H1 (cell line): ENCODE results near the gene SMYD3. TPM values are rescaled to one million over a fixed set of nuclear protein-coding genes. Genes with fewer than 3 reads are reported as not detected.
A peak's percentile ranks its signal among the peaks of the same experiment; 100 is the strongest.

ENCODE experiments used
- CTCF ChIA-PET: fragments of 300-600 bp; sonication (Branson Sonifier 250); formaldehyde crosslinking; loops from one replicate; lab custom pipeline; 2021; ENCODE audit not compliant: partially characterized antibody; lab: Charles Lee
- POLR2A ChIA-PET: fragments of 300-600 bp; sonication (Branson Sonifier 250); formaldehyde crosslinking; loops from one replicate; lab custom pipeline; 2021; ENCODE audit warnings: inconsistent platforms; ENCODE audit not compliant: partially characterized antibody; lab: Charles Lee
- DNase-seq, 2 experiments: peaks; one replicate each; pipeline versions ENCODE4 v3.0.0 to v3.0.0-alpha.2; 2010 to 2022; ENCODE audit warnings: low spot score in 2 of 2, low read depth in 1 of 2, mixed read lengths in 1 of 2
- FAIRE-seq: peaks from 2 replicates; lab custom pipeline; 2011; peaks lifted over from hg19 to GRCh38; lab: Jason Lieb, UNC
- H2AFZ ChIP-seq: 2 replicates; pipeline ENCODE4 v1.8.1; 2012; ENCODE audit warnings: low read length, inconsistent platforms
- H2AK5ac ChIP-seq: 2 replicates; pipeline ENCODE4 v1.6.1; 2013; ENCODE audit warnings: low read depth, low read length
- H2BK120ac ChIP-seq: replicated peaks from 2 replicates; pipeline ENCODE3; 2013; ENCODE audit warnings: low read depth, low read length, inconsistent platforms
- H2BK12ac ChIP-seq: 2 replicates; pipeline ENCODE4 v1.6.1; 2013; ENCODE audit warnings: low read depth, low read length
- H2BK15ac ChIP-seq: 2 replicates; pipeline ENCODE4 v1.6.1; 2013; ENCODE audit warnings: low read length
- H2BK20ac ChIP-seq: 2 replicates; pipeline ENCODE4 v1.6.1; 2013; ENCODE audit warnings: low read length
- H2BK5ac ChIP-seq: 2 replicates; pipeline ENCODE4 v1.6.1; 2013; ENCODE audit warnings: low read depth, low read length
- H3K14ac ChIP-seq: 2 replicates; pipeline ENCODE4 v1.6.1; 2013; ENCODE audit warnings: inconsistent platforms; ENCODE audit not compliant: insufficient read length
- H3K18ac ChIP-seq: 2 replicates; pipeline ENCODE4 v1.6.1; 2013; ENCODE audit warnings: low read length; ENCODE audit errors: extremely low read depth
- H3K23ac ChIP-seq: 2 replicates; pipeline ENCODE4 v1.6.1; 2013; ENCODE audit warnings: inconsistent platforms; ENCODE audit not compliant: insufficient read length
- H3K23me2 ChIP-seq: 2 replicates; pipeline ENCODE4 v1.6.1; 2013; ENCODE audit warnings: low read depth, low read length
- H3K27ac ChIP-seq: 2 replicates; pipeline ENCODE4 v1.6.1; 2011; ENCODE audit warnings: low read depth, low read length, inconsistent platforms
- H3K27me3 ChIP-seq, 4 experiments: replicated peaks in 1 of 4; 1 replicate in 1 of 4; 2 replicates in 3 of 4; pipeline versions ENCODE4 v1.6.1 to v1.8.1; 2011 to 2013; ENCODE audit warnings: low read length in 3 of 4, mild to moderate bottlenecking in 3 of 4, inconsistent platforms in 2 of 4, mixed read lengths in 2 of 4, moderate library complexity in 1 of 4; ENCODE audit not compliant: control insufficient read depth in 3 of 4, insufficient read depth in 3 of 4; ENCODE audit errors: extremely low read depth in 1 of 4
- H3K36me3 ChIP-seq, 4 experiments: 2 replicates each; pipeline versions ENCODE4 v1.6.1 to v1.8.1; 2011 to 2013; ENCODE audit warnings: mild to moderate bottlenecking in 4 of 4, low read length in 3 of 4, moderate library complexity in 2 of 4, control low read depth in 1 of 4, inconsistent platforms in 1 of 4; ENCODE audit not compliant: insufficient read depth in 4 of 4, control insufficient read depth in 2 of 4
- H3K4ac ChIP-seq: replicated peaks from 2 replicates; pipeline ENCODE3; 2013; ENCODE audit warnings: low read length, low read depth, mixed read lengths, inconsistent platforms; ENCODE audit not compliant: insufficient read length
- H3K4me1 ChIP-seq, 4 experiments: replicated peaks in 1 of 4; 1 replicate in 1 of 4; 2 replicates in 3 of 4; pipeline versions ENCODE4 v1.6.1 to v1.8.1; 2011 to 2013; ENCODE audit warnings: low read length in 3 of 4, inconsistent platforms in 2 of 4, mixed read lengths in 1 of 4; ENCODE audit not compliant: insufficient read depth in 4 of 4, control insufficient read depth in 3 of 4
- H3K4me2 ChIP-seq, 2 experiments: 2 replicates each; pipeline versions ENCODE4 v1.6.1 to v1.8.1; 2011 to 2013; ENCODE audit warnings: low read depth in 2 of 2, low read length in 2 of 2, control low read depth in 1 of 2, inconsistent platforms in 1 of 2, mild to moderate bottlenecking in 1 of 2; ENCODE audit not compliant: insufficient read depth in 1 of 2
- H3K4me3 ChIP-seq, 4 experiments: fragments of 200-600, 300-600 bp in 1 of 4; sonication (generic), shearing (Covaris generic), sonication (Bioruptor Twin) in 1 of 4; 2 replicates each; pipeline versions ENCODE4 v1.5.1 to v1.8.1; 2011 to 2016; ENCODE audit warnings: low read length in 4 of 4, low read depth in 3 of 4, control low read depth in 2 of 4, inconsistent platforms in 2 of 4, mild to moderate bottlenecking in 2 of 4, mixed read lengths in 1 of 4, moderate library complexity in 1 of 4; ENCODE audit not compliant: insufficient read depth in 2 of 4; ENCODE audit errors: extremely low read depth in 1 of 4
- H3K56ac ChIP-seq: replicated peaks from 2 replicates; pipeline ENCODE3; 2013; ENCODE audit warnings: low read depth, mild to moderate bottlenecking, mixed read lengths, low read length, inconsistent platforms; ENCODE audit not compliant: insufficient read length
- H3K79me1 ChIP-seq: 2 replicates; pipeline ENCODE4 v1.6.1; 2013; ENCODE audit warnings: low read depth, low read length, control low read depth
- H3K79me2 ChIP-seq, 2 experiments: 2 replicates each; pipeline versions ENCODE4 v1.6.1 to v1.8.1; 2012 to 2013; ENCODE audit warnings: low read length in 2 of 2, mild to moderate bottlenecking in 2 of 2, inconsistent platforms in 1 of 2; ENCODE audit not compliant: insufficient read depth in 2 of 2, control insufficient read depth in 1 of 2
- H3K9ac ChIP-seq, 4 experiments: replicated peaks in 1 of 4; 1 replicate in 1 of 4; 2 replicates in 3 of 4; pipeline versions ENCODE4 v1.6.1 to v1.8.1; 2011 to 2013; ENCODE audit warnings: low read depth in 3 of 4, low read length in 3 of 4, control low read depth in 2 of 4, mild to moderate bottlenecking in 2 of 4, moderate library complexity in 2 of 4, inconsistent platforms in 1 of 4; ENCODE audit errors: extremely low read depth in 1 of 4
- H3K9me3 ChIP-seq, 2 experiments: 2 replicates each; pipeline versions ENCODE4 v1.6.1 to v1.8.1; 2012 to 2013; ENCODE audit warnings: mild to moderate bottlenecking in 2 of 2, moderate library complexity in 2 of 2, control low read depth in 1 of 2, inconsistent platforms in 1 of 2, low read depth in 1 of 2, low read length in 1 of 2, mixed read lengths in 1 of 2; ENCODE audit not compliant: insufficient read depth in 2 of 2
- H4K20me1 ChIP-seq, 2 experiments: replicated peaks in 1 of 2; 2 replicates each; pipeline versions ENCODE3 to v1.8.1; 2011 to 2013; ENCODE audit warnings: inconsistent platforms in 2 of 2, low read length in 2 of 2, mild to moderate bottlenecking in 1 of 2; ENCODE audit not compliant: insufficient read depth in 2 of 2, control insufficient read depth in 1 of 2
- H4K5ac ChIP-seq: 2 replicates; pipeline ENCODE4 v1.6.1; 2013; ENCODE audit warnings: low read length, low read depth, mixed read lengths, inconsistent platforms; ENCODE audit not compliant: insufficient read length
- H4K8ac ChIP-seq: 2 replicates; pipeline ENCODE4 v1.8.0; 2013; ENCODE audit warnings: mild to moderate bottlenecking, moderate library complexity, low read length, inconsistent platforms; ENCODE audit not compliant: insufficient read depth; ENCODE audit errors: extremely low read depth
- H4K91ac ChIP-seq: replicated peaks from 2 replicates; pipeline ENCODE3; 2013; ENCODE audit warnings: low read length, mixed read lengths, inconsistent platforms; ENCODE audit not compliant: insufficient read length
- ASH2L ChIP-seq: fragments of 200-600, 300-600 bp; sonication (generic); IDR thresholded peaks from one replicate; pipeline ENCODE4 v1.7.1; 2017; ENCODE audit warnings: low read length
- EP300 ChIP-seq, 2 experiments: IDR thresholded peaks; 1 replicate in 1 of 2; 2 replicates in 1 of 2; pipeline ENCODE4 v1.6.1; 2011 to 2012; ENCODE audit warnings: low read depth in 2 of 2, low read length in 2 of 2, mild to moderate bottlenecking in 2 of 2, borderline replicate concordance in 1 of 2, inconsistent platforms in 1 of 2, moderate library complexity in 1 of 2
- KDM4A ChIP-seq: IDR thresholded peaks from one replicate; pipeline ENCODE4 v1.7.1; 2012; ENCODE audit warnings: low read depth, mild to moderate bottlenecking, moderate library complexity, low read length, inconsistent platforms; ENCODE audit not compliant: severe bottlenecking
- POLR2AphosphoS5 ChIP-seq: IDR thresholded peaks from 2 replicates; pipeline ENCODE4 v1.6.1; 2011; ENCODE audit warnings: low read depth, low read length
- SAP30 ChIP-seq: fragments of 300-600 bp; sonication (generic); IDR thresholded peaks from 2 replicates; pipeline ENCODE4 v1.7.1; 2012; ENCODE audit warnings: low read length, moderate library complexity, mild to moderate bottlenecking, inconsistent platforms; ENCODE audit not compliant: insufficient read depth, insufficient replicate concordance
- WGBS, 2 experiments: shearing (Covaris generic) in 1 of 2; methylation state at CpG; one replicate each; pipeline versions ENCODE4 v1.1.6 to v1.1.7; 2013 to 2015; ENCODE audit warnings: low lambda C conversion rate in 2 of 2, mixed read lengths in 2 of 2, inconsistent platforms in 1 of 2, low coverage in 1 of 2, missing lambda C conversion rate in 1 of 2; ENCODE audit not compliant: insufficient replicate concordance in 2 of 2, insufficient coverage in 1 of 2, insufficient read length in 1 of 2; ENCODE audit errors: extremely low coverage in 1 of 2, missing lambda C conversion rate in 1 of 2; 5-methylcytosine and 5-hydroxymethylcytosine counted together
- polyA plus RNA-seq, 7 experiments: library from polyadenylated mRNA; depleted of rRNA in 3 of 7; stranded (reverse) in 5 of 7; unstranded in 2 of 7; fragments of >200 nt in 5 of 7; fragments of 200-250 nt in 2 of 7; gene quantifications; 1 replicate in 5 of 7; 2 replicates in 1 of 7; 4 replicates in 1 of 7; pipeline versions ENCODE4 v1.2.1 to v1.2.3, GENCODE V29; 2011 to 2013; ENCODE audit warnings: missing spikeins in 2 of 7, mixed read lengths in 2 of 7
- total RNA-seq: library from RNA; stranded (reverse); fragmentation: NEBNext Ultra II Directional; extraction: Animal tissue kit (Norgen Biotek cat#: 25700); gene quantifications from 2 replicates; pipeline ENCODE4 v1.2.1, GENCODE V29; 2021
- TF ChIP-seq, protein P1 (sequence below): IDR thresholded peaks from 2 replicates; pipeline ENCODE4 v1.6.1; 2012; ENCODE audit warnings: inconsistent platforms

Gene SMYD3
- total and polyA plus RNA-seq, 2 of the 8 experiments (the other 6 are each of a cell fraction or from before 2014, with no cell fraction given): 17.3 to 25.4 TPM

DNA sequence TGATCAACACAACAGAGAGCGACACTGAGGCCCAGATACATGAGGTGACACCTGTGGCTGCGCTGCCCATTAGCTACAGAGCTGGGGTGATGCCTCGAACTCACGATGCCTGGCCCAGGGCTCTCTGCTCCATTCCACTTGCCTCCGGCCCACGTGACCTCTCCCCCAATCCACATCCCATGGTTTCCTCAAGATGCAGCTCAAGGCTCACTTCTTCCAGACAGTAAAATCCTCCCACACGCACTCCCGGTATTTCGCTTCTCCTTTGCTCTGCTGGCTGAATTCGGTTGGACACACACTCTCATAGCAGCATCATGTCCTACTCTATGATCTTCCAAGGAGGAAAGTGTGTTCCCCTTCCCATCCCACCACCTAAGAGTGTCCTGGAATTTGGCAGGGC is 679.8 kb downstream of the SMYD3 start:
- ChIA-PET CTCF (interaction anchor here (1.1 kb wide), 1 partner anchor 61 kb away, joined by 3 read pairs; no protein-coding TSS in a partner anchor), POLR2A (no interaction called here)
- no peak overlapping the region for H2AFZ ChIP-seq
- no peak overlapping the region for H2BK20ac ChIP-seq
- TF ChIP-seq SAP30 (no peak), EP300 (IDR thresholded peaks at IDR 0.05; ENCODE audit: borderline replicate concordance in 1 of 2, low read depth in 2 of 2, low read length in 2 of 2) (no peak), KDM4A (no peak), POLR2AphosphoS5 (no peak), ASH2L (no peak)
- TF ChIP-seq, protein P1, sequence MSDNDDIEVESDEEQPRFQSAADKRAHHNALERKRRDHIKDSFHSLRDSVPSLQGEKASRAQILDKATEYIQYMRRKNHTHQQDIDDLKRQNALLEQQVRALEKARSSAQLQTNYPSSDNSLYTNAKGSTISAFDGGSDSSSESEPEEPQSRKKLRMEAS: no peak
- no peak overlapping the region for H3K23ac ChIP-seq
- FAIRE-seq: no peak
- no peak overlapping the region for H3K56ac ChIP-seq
- H3K79me1 ChIP-seq: no peaks in the 10 kb centered on the region
- no peaks in the 10 kb centered on the region for H3K4me1 ChIP-seq
- DNase-seq: peak in 1 of 2 experiments; percentile 16
- no peaks in the 10 kb centered on the region for H3K36me3 ChIP-seq
- no peaks in the 10 kb centered on the region for H3K79me2 ChIP-seq
- no peak overlapping the region for H2BK120ac ChIP-seq
- H3K18ac ChIP-seq: no peak overlapping the region
- no peaks in the 10 kb centered on the region for H3K9me3 ChIP-seq
- H3K27me3 ChIP-seq: no peaks in the 10 kb centered on the region
- H4K8ac ChIP-seq: no peak overlapping the region
- H2BK12ac ChIP-seq: no peak overlapping the region
- no peaks in the 10 kb centered on the region for H3K23me2 ChIP-seq
- H3K4me2 ChIP-seq: no peak overlapping the region
- H3K27ac ChIP-seq: no peak overlapping the region
- no peak overlapping the region for H2BK15ac ChIP-seq
- H3K4ac ChIP-seq: no peak overlapping the region
- no peaks in the 10 kb centered on the region for H4K20me1 ChIP-seq
- H3K14ac ChIP-seq: no peak overlapping the region
- no peak overlapping the region for H4K5ac ChIP-seq
- WGBS, 2 experiments: 89% methylated on average over 10 of the region's 10 CpGs; no CpG with 5 or more reads in 1 of the 2 experiments
- H4K91ac ChIP-seq: no peak overlapping the region
- H2BK5ac ChIP-seq: no peak overlapping the region
- no peak overlapping the region for H2AK5ac ChIP-seq
- no peak overlapping the region for H3K4me3 ChIP-seq
- no peak overlapping the region for H3K9ac ChIP-seq
